HG03565 (cell line): ENCODE measurements around the gene SMC1B.
"Not testable (repeated sequence)": the region's sequence is repeated elsewhere in the genome, so short reads cannot be mapped to it uniquely, and the experiment has no call there.

Experiments used
- ATAC-seq: cut with Tn5 transposase; IDR thresholded peaks from one replicate; pipeline ENCODE4 v1.9.1; 2021; ENCODE audit warnings: mild to moderate bottlenecking, moderate library complexity; ENCODE audit not compliant: unreplicated experiment

SMC1B gene

DNA sequence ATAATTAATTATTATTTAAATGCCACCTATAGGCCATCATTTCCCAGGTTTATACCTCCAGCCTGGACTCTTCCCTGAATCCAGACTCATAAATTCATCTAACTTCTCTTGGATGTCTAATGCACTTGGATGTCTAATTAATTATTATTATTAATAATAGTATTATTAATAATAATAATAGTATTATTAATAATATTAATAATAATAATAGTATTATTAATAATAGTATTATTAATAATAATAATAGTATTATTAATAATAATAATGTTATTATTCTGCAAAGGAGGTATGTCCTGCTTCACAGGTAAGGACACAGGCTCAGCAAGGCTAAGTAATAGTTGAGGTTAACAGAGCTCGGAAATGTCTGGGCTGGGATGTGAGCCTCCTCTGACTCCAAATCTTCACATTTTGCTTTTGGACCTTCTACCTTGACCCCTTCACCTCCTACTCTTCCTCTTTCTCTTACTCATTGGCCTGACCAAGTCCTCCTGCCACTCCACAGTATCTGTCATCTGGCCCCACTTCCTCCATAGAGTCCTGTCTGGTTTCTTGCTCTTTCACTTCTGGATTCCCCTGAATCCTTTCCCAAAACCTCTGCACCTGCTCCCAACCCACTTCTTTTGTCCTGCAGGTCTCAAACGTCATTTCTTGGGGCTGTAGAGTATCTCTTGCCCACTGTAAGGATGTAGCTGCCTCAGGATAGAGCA is 8.1 kb upstream of the SMC1B start:
- ATAC-seq, result no peak

DNA sequence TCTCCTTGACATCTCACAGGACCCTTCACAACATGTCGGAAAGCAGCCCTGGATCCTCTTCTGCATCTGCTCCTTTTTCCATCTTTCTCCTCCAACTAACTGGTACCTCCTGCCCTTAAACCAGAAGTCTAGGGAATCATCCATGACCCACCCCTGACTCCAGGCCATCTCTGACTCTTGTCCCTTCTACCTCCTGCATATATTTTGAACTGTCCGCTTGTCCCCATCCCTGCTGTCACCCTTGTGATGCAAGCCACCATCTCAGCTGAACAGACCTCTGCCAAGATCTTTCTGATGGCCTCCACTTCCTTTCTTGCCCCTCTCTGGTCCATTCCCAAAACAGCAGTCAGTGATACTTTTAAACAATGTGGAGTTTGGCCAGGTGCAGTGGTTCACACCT is 7.1 kb upstream of the SMC1B start:
- ATAC-seq, result no peak

DNA sequence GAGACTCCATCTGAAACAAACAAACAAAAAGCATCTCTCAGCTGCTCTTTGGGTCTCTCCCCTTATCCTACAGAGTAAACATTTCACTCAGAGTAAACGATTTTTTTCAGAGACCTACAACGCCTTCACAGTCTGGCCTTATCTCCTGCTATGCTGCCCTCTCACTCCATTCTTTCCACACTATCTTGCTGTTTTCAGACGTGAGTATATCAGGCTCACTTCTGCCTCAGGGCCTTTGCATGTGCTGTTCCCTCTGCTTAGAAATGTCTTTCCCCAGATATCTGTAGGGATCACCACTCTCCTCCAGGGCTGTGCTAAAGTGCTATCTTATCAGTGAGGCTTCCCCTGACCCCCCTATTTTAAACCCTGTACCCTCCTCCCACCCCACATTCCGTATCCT is 6.6 kb upstream of the SMC1B start:
- ATAC-seq, result no peak

DNA sequence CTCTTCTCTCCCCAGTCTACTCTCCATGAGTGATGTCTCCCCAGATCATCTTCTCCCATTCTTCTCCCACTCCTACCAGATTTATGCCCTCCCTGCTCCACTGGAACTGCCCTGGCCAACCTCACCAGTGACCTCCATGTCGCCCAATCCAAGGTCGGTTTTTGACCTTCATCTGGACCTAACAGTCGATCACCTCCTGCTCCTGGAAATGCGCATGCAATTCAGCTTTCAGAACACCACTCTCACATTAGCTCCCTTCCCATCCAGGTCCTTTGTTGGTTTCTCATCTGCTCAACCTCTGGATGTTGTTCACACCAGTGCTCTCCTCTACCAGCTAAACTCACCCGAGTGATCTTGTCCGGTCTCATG is 5.4 kb upstream of the SMC1B start:
- no peak for ATAC-seq

DNA sequence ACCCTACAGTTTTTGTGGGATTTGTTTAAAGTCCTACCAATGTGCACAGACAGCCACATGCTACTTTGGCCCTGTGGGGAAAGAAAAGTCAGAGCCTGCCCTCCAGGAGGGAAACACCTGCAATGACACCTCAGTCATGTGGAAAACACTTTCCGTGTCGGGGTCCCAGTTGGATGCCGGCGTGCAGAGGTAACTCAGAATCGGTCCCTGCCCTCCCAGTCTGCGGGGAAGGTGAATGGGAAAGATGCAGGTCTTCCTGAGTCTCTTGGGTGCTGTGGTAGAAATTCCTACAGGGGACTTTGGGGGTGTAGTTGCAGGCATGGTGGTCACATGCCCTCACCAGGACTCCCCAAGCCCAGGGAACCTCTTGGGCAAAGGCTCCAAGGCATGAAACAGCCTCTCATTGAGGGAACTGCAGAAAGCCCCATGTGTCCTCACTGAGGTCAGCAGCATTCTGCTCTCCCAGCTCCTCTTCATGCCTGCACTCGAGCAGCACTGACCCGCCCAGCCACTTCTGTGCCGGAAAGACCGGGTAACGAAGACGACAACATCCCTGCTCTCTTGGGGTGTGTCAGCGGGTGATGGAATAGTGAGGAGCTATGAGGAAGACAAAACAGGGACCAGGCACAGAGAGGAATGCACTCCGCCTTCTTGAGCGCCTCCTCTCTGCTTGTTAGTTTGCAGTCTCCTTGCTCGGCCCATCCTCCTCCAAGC is 4.8 kb upstream of the SMC1B start:
- no peak for ATAC-seq

DNA sequence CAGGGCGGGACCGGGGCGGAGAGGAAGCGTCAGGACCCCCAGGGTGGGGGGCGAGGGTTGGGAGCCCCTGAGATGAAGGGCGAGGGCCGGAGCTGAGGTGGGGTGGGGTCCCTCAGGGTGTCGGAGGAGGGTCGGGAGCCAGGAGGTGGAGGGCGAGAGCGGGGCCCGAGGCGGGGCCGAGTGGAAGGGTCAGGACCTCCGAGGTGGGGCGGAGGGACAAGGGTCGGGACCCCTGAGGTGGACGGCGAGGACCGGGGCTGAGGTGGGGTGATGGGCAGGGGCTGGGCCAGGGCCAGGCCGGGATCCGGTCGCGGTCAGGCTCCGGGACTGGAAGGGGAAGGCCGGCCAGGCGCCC is 409 bp downstream of the SMC1B start:
- ATAC-seq, result no peak

DNA sequence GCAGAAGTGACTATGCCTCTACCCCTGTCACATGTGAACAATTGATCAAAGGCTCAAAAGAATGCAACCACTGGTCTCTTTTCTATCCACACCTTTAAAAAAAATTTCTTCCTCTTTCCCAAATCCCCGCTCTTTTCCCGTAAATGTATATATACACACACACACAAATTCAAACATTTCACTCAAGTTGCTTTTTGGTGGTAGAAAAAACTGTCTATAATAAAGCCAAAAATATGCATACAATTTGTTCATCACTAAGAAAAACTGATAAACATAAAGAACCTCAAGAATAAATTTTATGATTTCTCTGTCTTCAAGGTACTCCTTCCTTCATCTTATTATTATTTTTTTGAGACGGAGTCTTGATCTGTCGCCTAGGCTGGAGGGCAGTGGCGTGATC is 5.6 kb downstream of the SMC1B start:
- no peak for ATAC-seq

DNA sequence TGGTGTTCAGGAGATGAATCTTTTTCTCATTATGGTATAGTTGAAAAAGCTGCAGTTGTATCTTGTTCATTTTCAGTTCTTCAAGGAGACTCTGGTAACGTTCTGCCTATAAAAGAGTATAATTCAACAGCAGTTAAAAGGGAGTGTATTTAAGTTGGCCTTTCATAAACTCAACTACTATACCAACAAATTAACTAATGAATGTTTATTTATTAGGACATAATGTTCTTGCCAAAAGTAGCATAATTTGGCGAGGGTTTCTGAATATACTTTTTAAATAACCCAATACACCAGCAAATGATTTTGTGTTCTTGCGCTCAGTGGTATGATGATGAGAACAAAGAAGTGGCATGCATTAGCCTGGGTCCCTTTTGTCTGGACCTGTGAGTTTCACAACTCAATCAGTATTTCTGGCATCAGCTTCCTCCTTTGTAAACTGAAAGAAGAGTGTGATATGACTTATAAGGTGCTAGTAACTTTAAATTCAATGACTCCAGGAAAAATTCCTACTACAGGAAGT is 10.9 kb downstream of the SMC1B start:
- no peak for ATAC-seq

DNA sequence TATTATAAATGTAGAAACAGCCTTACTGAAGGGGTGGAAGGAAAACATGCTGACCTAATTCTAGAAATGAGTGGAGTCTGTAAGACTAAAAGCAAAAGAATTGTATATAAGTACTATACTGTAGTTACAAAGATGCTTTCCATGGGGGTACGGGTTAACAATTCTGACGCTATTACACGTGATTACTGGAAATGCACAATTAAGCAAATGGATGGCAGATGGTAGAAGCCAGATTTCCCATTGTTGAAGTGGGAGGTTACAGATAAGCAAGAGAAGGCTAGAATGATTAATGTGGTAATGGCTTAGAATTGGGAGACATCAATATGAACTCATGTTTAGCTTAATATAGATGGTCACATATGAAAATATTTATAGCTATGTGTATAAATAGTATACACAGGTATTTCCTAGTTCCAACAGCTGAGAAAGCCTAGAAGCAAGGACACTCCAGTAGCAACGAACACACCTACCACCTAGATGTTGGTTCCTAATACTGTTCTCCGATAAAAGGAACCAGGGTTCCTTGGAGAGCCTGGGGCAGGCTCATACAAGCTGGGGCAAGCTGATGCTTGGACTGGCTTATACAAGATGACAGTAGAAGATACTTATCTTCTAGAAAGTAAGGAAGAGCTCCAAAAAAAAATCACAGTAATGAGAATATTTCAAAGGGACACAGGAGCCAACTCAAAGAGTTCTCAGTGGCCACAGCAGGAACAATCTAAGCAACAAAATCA is 13.5 kb downstream of the SMC1B start:
- no peak for ATAC-seq

DNA sequence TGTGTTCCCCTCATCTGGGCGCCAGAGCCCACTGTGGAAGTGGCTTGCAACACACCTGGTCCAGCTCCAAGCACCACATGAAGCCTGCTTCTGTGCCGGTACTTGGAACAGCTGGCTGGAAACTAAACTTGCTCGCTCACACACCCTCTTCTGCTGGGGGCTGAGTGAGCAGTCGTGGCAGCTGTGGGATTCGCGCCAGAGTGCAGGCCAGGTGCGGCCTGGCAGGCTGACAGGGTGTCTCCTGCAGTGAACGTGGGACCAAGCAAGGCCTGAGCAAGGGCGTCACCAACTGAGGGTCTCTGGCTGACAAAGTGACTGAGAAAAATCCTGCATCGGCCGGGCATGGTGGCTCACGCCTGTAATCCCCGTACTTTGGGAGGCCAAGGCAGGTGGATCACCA is 15.2 kb downstream of the SMC1B start:
- ATAC-seq, result no peak

DNA sequence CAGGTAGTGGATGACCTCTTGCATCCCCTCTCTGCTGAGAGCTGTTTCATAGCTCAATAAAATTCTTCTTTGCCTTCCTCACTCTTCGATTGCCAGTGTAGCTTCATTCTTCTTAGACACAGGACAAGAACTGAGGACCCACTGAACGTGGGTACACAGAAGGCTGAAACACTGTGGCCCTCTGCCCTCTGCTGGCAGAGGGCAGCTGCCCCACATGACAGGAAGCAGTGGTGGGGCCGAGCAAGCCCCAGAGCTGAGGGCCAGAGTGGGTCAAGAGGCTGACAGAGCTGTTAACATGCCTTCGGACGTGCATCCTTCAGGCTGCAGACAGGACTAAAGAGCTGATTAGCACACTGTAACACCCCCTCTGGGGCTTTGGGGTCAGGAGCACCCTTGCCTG is 15.6 kb downstream of the SMC1B start:
- no peak for ATAC-seq

DNA sequence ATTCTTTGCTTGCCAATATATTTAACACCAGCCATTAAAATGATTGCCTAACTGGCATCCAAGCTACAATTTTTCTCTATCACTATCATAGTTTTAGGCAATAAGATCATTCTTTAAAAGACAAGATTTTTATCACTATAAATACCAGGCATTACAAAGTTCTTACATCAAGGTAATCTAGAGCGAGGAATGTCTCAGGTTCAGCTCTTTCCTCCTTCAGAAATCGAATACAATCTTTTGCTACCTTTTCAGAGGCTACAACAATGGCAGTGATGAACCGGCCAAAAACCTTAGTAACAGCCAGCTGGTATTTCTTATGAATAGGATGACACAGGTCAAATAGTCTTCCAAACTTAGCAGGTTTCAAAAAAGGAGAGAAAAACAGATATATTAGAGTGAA is 23.9 kb downstream of the SMC1B start:
- no peak for ATAC-seq

DNA sequence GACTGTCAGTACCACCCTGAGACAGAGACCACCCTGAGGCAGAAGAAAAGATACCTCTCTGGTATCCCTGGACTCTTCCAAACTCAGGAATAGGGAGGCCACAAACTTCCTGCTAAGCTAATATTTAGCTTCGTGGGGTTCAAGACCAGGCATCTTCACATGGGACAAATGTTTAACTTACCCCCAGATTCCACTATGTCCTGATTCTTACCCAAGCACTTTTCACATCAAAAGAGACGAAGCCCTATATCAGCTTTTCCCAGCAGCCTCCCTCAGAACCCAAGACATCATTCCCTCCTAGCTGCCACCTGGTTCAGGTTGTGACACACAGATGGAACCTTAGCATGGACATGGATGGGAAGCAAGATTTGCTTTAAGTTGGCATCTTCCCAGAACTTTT is 32.1 kb downstream of the SMC1B start:
- no peak for ATAC-seq

DNA sequence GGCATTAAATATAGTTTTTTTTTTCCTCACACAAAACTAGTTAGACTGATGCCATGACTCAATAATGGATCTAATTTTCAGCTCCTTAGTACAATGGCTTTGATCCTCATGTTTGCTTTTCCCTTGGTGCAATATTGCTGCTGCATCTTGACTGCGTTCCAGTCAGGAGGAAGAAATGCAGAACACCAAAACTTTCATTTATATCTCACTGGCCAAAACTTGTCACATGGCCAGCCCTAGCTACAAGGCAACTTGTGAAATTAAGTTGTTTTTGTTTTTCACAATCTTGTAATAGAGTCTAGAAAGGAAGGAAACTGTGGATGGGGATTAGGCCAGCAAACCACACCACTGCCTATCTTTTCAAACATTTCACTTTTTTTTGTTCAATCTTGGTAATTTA is 36.7 kb downstream of the SMC1B start:
- ATAC-seq, result no peak

DNA sequence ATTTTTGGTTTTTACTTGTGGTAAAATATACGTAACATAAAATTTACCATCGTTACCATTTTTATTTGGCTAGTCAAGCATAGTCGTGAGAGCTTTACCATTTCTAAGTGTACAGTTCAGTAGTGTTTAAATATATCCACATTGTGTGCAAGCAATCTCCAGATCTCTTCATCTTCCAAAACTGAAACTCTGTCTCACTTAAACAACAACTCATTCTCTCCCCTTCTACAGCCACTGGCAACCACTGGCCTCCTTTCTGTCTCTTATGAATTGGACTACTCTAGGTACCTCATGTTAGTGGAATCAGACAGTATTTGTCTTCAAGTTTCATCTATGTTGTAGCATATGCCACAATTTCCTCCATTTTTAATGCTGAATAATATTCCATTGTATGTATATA is 37.4 kb downstream of the SMC1B start:
- ATAC-seq, result peak; percentile 57

DNA sequence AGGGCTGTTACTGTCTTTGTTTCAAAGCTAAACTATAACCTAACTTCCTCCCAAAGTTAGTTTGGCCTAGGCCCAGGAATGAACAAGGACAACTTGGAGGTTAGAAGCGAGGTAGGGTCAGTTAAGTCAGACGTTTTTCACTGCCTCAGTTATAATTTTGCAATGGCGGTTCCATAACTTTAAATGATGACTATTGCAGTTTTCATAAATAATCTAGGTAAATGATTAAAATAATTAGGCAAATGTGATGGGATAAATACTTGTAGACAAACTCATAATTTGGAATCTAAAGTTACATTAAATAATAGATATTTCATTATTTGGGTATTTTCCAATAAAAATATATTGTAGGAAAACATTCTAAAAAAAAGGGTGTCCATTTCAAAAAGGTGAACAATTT is 39.8 kb downstream of the SMC1B start:
- ATAC-seq, result not testable (repeated sequence)

DNA sequence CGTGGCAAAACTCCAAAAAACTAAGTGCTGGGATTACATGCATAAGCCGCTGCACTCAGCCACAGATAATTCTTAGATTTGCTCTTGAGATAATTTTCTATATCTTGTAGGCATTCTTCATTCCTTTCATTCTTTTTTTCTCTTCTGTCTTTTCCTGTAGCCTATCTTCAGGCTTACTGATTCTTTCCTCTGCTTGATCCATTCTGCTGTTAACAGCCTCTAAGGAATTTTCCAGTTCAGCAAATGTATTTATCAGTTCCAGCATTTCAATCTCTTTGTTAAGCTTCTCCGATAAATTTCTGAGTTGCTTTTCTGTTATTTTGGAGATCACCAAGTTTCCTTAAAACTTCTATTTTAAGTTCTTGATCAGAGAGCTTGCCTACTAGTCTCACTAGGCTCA is 46.7 kb downstream of the SMC1B start:
- no peak for ATAC-seq

DNA sequence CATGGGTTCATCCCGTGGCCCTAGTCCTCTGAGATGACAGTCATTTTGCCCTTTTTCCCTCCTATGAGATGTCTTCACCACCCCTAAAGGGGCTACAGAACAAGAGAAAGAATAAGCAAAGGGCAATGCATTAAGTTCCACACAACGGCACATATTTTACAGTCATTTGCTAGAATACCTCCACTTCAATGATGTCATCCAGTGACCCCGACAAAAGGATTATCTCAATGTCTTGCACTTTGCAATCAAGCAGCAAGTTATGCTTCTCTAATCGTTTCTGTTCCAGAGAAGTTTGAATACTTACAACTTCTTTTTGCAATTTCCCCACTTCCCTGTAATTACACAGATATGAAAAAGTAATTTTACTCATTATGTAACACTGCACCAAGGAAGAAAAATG is 53.8 kb downstream of the SMC1B start:
- ATAC-seq, result no peak

DNA sequence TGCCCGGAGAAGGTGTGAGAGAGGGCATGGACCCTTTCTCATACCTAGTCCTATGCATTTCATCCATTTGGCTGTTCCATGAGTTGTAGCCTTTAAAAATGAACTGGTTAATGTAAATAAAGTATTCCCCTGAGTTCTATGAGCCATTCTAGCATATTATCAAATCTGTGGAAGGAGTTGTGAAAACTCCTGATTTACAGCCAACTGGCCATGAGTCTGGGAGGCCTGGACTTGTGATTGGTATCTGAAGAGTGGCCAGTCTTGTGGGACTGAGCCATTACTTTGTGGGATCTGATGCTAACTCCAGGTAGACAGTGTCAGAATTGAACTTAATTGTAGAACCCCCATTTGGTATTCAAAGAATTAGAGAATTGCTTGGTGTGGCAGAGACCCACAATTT is 55.3 kb downstream of the SMC1B start:
- ATAC-seq, result no peak

DNA sequence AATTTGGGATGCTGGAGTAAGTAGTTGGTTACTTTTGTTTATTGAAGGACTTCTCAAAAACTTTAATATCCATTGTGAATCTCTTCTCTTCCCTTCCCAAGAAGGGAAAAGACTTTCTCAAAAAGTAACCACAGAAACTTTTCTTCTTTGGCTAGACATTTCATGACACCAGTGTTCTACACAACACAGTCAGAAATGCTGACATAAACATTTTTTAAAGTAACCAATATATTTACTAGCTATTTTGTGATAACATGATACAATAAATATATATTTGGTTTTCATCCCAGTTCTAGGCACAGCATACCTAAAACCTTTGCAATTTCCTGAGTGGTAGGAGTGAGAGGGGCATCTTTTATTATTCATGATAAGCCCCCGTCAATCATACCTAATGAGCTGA is 55.9 kb downstream of the SMC1B start:
- ATAC-seq, result no peak

DNA sequence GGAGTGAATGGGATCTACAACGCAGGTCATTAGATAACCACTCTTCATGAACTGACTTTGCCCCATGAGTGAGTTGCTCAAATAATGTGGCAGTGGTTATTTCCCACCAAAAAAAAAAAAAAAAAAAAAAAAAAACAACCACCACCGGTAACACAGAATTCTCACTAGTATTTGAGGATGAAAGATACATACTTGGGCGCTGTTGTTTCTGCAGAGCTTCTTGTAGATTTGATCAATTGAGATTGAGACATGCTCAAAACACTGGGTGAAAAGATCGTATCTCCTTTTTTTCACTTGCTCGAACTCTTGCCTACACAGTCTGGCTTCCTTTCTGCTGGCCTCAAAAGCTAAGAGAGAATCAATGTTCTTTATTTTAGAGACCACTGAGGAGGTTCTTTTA is 59.6 kb downstream of the SMC1B start:
- ATAC-seq, result no peak

DNA sequence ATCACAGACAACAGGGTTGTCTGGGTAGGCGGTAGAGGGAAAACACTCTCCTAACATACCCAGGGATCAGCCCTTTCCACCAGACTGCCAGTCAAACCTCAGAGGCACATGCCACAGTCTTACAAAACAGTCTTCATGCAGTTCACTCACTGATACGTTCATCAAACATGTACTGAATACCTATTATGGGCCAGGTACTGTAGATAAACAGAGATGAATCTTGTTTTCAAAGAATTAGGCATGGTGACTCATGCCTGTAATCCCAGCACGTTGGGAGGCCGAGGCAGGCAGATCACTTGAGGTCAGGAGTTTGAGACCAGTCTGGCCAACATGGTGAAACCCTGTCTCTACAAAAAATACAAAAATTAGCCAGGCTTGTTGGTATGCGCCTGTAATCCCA is 60.6 kb downstream of the SMC1B start:
- not testable (repeated sequence) for ATAC-seq
